T-helper 2 cell (primary cell): ENCODE measurements around the gene NPIPB6.

Experiments used
- DNase-seq, 5 experiments: peaks; one replicate each; pipeline versions ENCODE4 v3.0.0 to v3.0.0-alpha.2; 2012 to 2022

The NPIPB6 gene

GRCh38 chr16:28321700-28322411 is 41.5 kb downstream of the NPIPB6 start:
- peak in 3 of 5 experiments; percentile 13 to 23 (median 18) for DNase-seq

GRCh38 chr16:28320741-28321140 is 42.6 kb downstream of the NPIPB6 start:
- no peak for DNase-seq

- DNase-seq, result no peak
Observed at GRCh38 chr16:28320023-28320561, 43.2 kb downstream of the NPIPB6 start.

GRCh38 chr16:28319476-28320022 is 43.8 kb downstream of the NPIPB6 start:
- no peak for DNase-seq

- DNase-seq, result no peak
Observed at GRCh38 chr16:28318042-28318744, 45.1 kb downstream of the NPIPB6 start.

GRCh38 chr16:28317040-28317880 is 46.0 kb downstream of the NPIPB6 start:
- peak; percentile 49 to 60 (median 56) for DNase-seq

GRCh38 chr16:28316054-28316453 is 47.3 kb downstream of the NPIPB6 start:
- no peak for DNase-seq

GRCh38 chr16:28313587-28313986 is 49.7 kb downstream of the NPIPB6 start:
- DNase-seq, result no peak

- DNase-seq, result no peak
Observed at GRCh38 chr16:28312327-28312726, 51.0 kb downstream of the NPIPB6 start.

- DNase-seq, result peak in 1 of 5 experiments; percentile 64
Observed at GRCh38 chr16:28311913-28312312, 51.4 kb downstream of the NPIPB6 start.

GRCh38 chr16:28311413-28311812 is 51.9 kb downstream of the NPIPB6 start:
- DNase-seq, result no peak

- DNase-seq, result no peak
Observed at GRCh38 chr16:28310796-28311195, 52.5 kb downstream of the NPIPB6 start.

- DNase-seq, result peak; percentile 27 to 97 (median 66)
Observed at GRCh38 chr16:28309811-28310311, 53.4 kb downstream of the NPIPB6 start.

- no peak for DNase-seq
Observed at GRCh38 chr16:28308794-28309584, 54.3 kb downstream of the NPIPB6 start.

GRCh38 chr16:28307936-28308335 is 55.4 kb downstream of the NPIPB6 start:
- no peak for DNase-seq

GRCh38 chr16:28304214-28304613 is 59.1 kb downstream of the NPIPB6 start:
- DNase-seq, result no peak

- DNase-seq, result no peak
Observed at GRCh38 chr16:28303132-28303531, 60.2 kb downstream of the NPIPB6 start.

GRCh38 chr16:28301620-28302019 is 61.7 kb downstream of the NPIPB6 start:
- no peak for DNase-seq

- DNase-seq, result no peak
Observed at GRCh38 chr16:28301154-28301553, 62.2 kb downstream of the NPIPB6 start.

- DNase-seq, result no peak
Observed at GRCh38 chr16:28300327-28300726, 63.0 kb downstream of the NPIPB6 start.

- DNase-seq, result no peak
Observed at GRCh38 chr16:28298511-28298878, 64.8 kb downstream of the NPIPB6 start.
